ENCODE results near the gene KATNAL2.
A peak's percentile ranks its signal among the peaks of the same experiment; 100 is the strongest.

The KATNAL2 gene

DNA sequence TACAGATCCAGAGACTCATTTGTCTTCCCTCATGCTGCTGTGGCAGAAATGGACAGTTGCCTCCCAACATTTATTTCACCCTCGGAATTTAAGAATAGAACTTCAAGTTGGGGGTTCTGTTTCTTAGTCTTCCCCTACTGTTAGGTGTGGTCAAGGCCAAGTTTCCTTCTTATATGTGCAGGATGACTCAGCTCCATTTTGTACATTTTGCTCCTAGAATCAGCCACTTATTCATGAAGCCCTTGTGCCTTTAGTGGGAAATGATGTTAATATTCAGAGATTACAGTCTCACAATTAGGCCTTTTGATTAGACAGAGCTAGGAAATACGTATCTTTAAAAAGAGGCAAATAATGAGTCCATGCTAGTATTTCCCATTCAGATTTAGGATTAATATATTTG, 164.2 kb downstream of the KATNAL2 start:
- TF ChIP-seq, protein P1, sequence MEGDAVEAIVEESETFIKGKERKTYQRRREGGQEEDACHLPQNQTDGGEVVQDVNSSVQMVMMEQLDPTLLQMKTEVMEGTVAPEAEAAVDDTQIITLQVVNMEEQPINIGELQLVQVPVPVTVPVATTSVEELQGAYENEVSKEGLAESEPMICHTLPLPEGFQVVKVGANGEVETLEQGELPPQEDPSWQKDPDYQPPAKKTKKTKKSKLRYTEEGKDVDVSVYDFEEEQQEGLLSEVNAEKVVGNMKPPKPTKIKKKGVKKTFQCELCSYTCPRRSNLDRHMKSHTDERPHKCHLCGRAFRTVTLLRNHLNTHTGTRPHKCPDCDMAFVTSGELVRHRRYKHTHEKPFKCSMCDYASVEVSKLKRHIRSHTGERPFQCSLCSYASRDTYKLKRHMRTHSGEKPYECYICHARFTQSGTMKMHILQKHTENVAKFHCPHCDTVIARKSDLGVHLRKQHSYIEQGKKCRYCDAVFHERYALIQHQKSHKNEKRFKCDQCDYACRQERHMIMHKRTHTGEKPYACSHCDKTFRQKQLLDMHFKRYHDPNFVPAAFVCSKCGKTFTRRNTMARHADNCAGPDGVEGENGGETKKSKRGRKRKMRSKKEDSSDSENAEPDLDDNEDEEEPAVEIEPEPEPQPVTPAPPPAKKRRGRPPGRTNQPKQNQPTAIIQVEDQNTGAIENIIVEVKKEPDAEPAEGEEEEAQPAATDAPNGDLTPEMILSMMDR (IDR thresholded peaks at IDR 0.05; ENCODE audit: low read length, missing control alignments) = no peak
- H3K4me3 ChIP-seq (replicated peaks; ENCODE audit: low read depth, low read length) = no peak overlapping the region
- no peak for DNase-seq (ENCODE audit: low read depth)

DNA sequence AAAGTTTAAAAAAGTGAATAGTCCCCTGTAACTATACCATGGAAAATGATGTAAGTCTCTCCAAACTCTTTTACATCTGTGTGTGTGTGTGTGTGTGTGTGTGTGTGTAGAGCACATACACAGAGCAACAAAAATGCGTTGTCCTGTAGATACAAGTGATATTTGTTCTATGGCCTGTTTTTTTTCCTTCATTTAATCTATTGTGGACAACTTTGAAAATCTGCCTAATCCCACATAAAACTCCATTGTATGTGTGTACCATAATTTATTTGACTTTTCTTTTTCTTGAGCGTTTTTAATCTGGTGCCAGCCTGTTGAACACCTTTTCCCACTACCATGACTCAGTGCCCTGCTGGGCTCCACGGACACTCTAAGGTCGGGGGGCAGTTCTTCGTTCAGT, 170.3 kb downstream of the KATNAL2 start:
- TF ChIP-seq, protein P1 (IDR thresholded peaks at IDR 0.05; ENCODE audit: low read length, missing control alignments) = no peak
- no peak overlapping the region for H3K4me3 ChIP-seq (replicated peaks; ENCODE audit: low read depth, low read length)
- DNase-seq (ENCODE audit: low read depth) = no peak

DNA sequence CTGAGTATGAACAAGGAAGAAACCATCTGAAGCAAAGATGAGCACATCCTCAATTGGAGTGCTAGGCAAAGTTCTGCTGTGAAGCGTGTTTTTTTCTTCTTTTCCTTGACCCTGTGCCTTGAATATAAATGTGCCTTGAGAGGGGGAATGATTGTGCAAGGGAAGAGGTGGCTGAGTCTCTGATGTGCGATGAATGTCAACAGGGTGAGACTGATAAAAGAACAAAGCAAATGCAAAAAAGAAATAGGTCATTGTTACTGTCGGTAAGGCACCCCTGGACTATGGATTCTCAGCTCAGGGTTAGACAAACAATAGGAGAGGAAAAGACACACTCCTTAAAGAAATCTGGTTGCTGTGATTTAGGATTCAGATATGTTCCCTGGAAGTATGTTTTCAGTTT, 178.4 kb downstream of the KATNAL2 start:
- TF ChIP-seq, protein P1 (IDR thresholded peaks at IDR 0.05; ENCODE audit: low read length, missing control alignments) = no peak
- no peak for DNase-seq (ENCODE audit: low read depth)
- H3K4me3 ChIP-seq (replicated peaks; ENCODE audit: low read depth, low read length) = no peak overlapping the region

DNA sequence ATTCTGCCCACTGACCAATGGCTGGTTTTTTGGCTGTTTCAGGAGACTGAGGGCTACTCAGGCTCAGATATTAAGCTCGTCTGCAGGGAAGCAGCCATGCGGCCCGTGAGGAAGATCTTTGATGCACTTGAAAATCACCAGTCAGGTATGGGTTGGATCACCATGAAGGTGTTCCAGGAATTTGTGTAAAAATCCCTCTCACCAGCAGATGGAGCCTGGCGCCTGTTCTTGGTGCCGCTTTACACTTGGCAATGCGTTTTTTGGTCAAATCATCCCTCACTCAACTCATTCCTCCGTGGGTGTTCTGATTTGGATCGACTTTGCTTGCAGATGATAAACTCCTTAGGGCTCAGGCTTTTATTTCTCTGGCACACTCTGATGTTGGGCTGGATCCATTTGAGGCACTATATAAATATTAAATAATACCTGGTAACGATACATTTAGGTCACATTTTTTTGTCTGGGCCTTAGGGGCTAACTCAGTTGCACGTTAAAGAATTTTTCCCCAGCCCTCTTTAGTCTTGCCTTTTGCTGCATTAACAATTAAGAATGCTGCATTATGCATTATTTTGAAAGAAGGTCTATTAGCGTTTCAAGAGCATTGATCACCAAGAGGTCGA, 182.9 kb downstream of the KATNAL2 start:
- TF ChIP-seq, protein P1 (IDR thresholded peaks at IDR 0.05; ENCODE audit: low read length, missing control alignments) = peak; percentile 83
- H3K4me3 ChIP-seq (replicated peaks; ENCODE audit: low read depth, low read length) = no peak overlapping the region
- peak; percentile 62 for DNase-seq (ENCODE audit: low read depth)

DNA sequence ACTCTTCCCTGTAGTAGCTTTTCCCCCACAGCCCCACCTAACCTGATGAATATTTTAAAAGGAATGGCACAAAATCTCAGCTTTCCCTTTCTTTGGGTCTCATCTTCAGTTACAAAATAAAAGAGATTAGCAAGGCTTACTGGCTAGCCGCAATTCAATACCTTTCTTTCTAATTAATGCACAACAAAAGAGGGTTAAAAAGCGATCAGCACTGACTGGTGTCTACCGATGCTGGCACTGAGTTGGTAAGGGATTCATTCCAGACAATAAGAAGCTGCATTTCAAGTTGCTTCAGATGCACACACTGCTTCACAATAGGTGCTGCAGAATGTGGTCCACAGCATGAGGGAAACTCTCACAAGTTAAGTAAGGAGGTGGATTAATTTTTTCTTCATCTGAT, 191.0 kb downstream of the KATNAL2 start:
- H3K4me3 ChIP-seq (replicated peaks; ENCODE audit: low read depth, low read length) = no peak overlapping the region
- no peak for DNase-seq (ENCODE audit: low read depth)
- TF ChIP-seq, protein P1 (IDR thresholded peaks at IDR 0.05; ENCODE audit: low read length, missing control alignments) = no peak

DNA sequence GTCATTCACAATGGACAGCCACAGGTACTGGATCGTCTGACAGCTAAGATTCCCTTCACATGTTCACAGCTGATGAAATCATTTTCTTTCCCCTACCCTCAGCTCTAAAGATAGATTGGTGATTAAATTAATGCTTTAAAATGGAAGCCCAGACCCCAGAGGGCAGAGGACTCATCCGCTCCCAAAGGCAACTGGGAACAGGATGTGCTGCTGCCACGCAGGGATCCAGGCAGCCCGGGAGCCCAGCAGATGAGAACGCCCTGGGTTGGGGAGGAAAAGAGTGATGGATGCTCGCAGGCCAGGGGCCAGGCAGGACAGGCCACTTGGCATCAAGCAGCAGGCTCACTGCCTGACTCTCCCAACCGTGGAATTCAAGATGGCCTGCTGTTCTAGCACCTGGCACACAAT, 191.6 kb downstream of the KATNAL2 start:
- H3K4me3 ChIP-seq (replicated peaks; ENCODE audit: low read depth, low read length) = no peak overlapping the region
- TF ChIP-seq, protein P1 (IDR thresholded peaks at IDR 0.05; ENCODE audit: low read length, missing control alignments) = no peak
- no peak for DNase-seq (ENCODE audit: low read depth)

DNA sequence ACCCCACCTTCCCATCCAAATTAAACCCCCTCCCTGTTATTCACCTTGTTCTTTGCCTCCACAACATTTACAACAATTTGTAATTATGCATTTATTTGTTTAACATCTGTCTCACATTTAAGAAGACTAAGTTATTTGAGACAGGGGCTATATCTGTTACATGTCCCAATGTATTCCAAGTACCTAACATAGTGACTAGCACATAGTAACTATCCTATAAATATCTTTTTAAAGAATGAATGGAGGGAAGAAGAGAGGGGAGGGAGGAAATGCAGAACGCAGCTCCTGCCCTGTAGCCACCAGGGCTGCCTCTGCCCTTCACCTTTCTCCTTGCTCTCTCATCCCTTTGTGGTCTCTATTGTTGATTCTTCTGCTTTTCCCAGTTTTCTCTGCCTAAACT, 192.3 kb downstream of the KATNAL2 start:
- H3K4me3 ChIP-seq (replicated peaks; ENCODE audit: low read depth, low read length) = no peak overlapping the region
- TF ChIP-seq, protein P1 (IDR thresholded peaks at IDR 0.05; ENCODE audit: low read length, missing control alignments) = no peak
- DNase-seq (ENCODE audit: low read depth) = no peak

Data from fibroblast of pulmonary artery (primary cell).